Gastroesophageal sphincter (tissue), 3 donors: ENCODE measurements around the gene RPRML.

Source experiments
- EP300 ChIP-seq: sonication (generic); formaldehyde crosslinking; IDR thresholded peaks from one replicate; pipeline ENCODE4 v1.6.1; 2017; ENCODE audit warnings: antibody characterized with exemption, mild to moderate bottlenecking
- TF ChIP-seq, protein P1 (sequence below), 4 experiments: fragments of 200-600 bp in 2 of 4; fragments of 450-650 bp in 2 of 4; sonication (generic) in 1 of 4; IDR thresholded peaks; one replicate each; pipeline ENCODE4 v1.5.1; 2017 to 2019; ENCODE audit warnings: antibody characterized with exemption in 4 of 4, mild to moderate bottlenecking in 2 of 4, moderate library complexity in 2 of 4

DNA sequence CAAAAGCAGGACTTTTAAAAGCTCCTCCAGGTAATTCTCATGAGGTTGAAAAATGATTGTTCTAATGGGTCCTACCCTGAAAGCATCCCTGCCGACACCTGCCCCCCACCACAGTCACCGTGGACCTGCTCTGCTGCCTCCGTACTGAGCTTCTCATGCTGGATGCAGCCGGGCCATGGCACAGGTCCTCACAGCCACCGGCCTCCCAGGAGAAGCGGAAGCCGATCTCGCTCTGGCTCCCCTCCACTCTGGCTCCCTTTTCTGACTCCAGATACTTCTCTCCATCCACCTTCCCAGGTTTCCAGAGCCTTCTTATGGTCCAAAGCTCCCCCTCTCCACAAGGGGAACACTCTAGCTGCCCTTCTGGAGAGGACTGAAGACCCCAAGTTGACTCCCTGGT, 10.2 kb downstream of the RPRML start:
- TF ChIP-seq, protein P1, sequence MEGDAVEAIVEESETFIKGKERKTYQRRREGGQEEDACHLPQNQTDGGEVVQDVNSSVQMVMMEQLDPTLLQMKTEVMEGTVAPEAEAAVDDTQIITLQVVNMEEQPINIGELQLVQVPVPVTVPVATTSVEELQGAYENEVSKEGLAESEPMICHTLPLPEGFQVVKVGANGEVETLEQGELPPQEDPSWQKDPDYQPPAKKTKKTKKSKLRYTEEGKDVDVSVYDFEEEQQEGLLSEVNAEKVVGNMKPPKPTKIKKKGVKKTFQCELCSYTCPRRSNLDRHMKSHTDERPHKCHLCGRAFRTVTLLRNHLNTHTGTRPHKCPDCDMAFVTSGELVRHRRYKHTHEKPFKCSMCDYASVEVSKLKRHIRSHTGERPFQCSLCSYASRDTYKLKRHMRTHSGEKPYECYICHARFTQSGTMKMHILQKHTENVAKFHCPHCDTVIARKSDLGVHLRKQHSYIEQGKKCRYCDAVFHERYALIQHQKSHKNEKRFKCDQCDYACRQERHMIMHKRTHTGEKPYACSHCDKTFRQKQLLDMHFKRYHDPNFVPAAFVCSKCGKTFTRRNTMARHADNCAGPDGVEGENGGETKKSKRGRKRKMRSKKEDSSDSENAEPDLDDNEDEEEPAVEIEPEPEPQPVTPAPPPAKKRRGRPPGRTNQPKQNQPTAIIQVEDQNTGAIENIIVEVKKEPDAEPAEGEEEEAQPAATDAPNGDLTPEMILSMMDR (IDR thresholded peaks at IDR 0.05): no peak
- TF ChIP-seq EP300: no peak
